ENCODE results near the gene TCIRG1. TPM values are rescaled to one million over a fixed set of nuclear protein-coding genes. Genes with fewer than 3 reads are reported as not detected.

TCIRG1 gene
- total RNA-seq, 1 experiment from 2014 or later, result 203 TPM

GRCh38 chr11:68044145-68044813 lies 5.5 kb downstream of the TCIRG1 start:
- Histone ChIP-seq H3K36me3 (ENCODE audit: low read depth, low read length) (peaks cover 7% of the 10 kb centered on the region; the same call in 1 of the 2 replicates), H3K27me3 (ENCODE audit: low read length) (no peaks in the 10 kb centered on the region), H3K9me2 (replicated peaks; ENCODE audit: low read length) (no peaks in the 10 kb centered on the region), H3K4me2 (ENCODE audit: low read length) (no peak overlapping the region), H3K79me2 (ENCODE audit: low read length) (peaks cover 26% of the 10 kb centered on the region), H3K9me3 (ENCODE audit: low read length) (no peaks in the 10 kb centered on the region), H3K9ac (ENCODE audit: low read length) (no peak overlapping the region), H2AFZ (ENCODE audit: low read length) (no peak overlapping the region), H3K4me3 (ENCODE audit: low read length) (no peak overlapping the region), H3K4me1 (ENCODE audit: insufficient read depth, low read length) (peaks cover 17% of the 10 kb centered on the region), H3K27ac (ENCODE audit: low read length) (no peak overlapping the region), H4K20me1 (ENCODE audit: low read length) (no peaks in the 10 kb centered on the region), H3F3A (ENCODE audit: low read length, unreplicated experiment) (no peaks in the 10 kb centered on the region)
- ATAC-seq (no peak), DNase-seq (no peak)
- POLR2A ChIA-PET (ENCODE audit: unreplicated experiment), result no interaction called here
- no peak for TF ChIP-seq EZH2 (IDR thresholded peaks at IDR 0.05; ENCODE audit: low read length, unreplicated experiment)
- TF ChIP-seq, protein P1, sequence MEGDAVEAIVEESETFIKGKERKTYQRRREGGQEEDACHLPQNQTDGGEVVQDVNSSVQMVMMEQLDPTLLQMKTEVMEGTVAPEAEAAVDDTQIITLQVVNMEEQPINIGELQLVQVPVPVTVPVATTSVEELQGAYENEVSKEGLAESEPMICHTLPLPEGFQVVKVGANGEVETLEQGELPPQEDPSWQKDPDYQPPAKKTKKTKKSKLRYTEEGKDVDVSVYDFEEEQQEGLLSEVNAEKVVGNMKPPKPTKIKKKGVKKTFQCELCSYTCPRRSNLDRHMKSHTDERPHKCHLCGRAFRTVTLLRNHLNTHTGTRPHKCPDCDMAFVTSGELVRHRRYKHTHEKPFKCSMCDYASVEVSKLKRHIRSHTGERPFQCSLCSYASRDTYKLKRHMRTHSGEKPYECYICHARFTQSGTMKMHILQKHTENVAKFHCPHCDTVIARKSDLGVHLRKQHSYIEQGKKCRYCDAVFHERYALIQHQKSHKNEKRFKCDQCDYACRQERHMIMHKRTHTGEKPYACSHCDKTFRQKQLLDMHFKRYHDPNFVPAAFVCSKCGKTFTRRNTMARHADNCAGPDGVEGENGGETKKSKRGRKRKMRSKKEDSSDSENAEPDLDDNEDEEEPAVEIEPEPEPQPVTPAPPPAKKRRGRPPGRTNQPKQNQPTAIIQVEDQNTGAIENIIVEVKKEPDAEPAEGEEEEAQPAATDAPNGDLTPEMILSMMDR (conservative IDR thresholded peaks at IDR 0.05; ENCODE audit: low read depth, low read length), result 0 out of 2 replicates have a peak, but pooled peaks have one; percentile 13
- no TSS peak for BruUV-seq (replicated peaks)
- CTCF ChIA-PET, result no interaction called here
- intact Hi-C loops (cut with micrococcal nuclease), result no loop called here

GRCh38 chr11:68044898-68045351 lies 6.1 kb downstream of the TCIRG1 start:
- H2AFZ ChIP-seq (ENCODE audit: low read length), result no peak overlapping the region
- DNase-seq (no peak), ATAC-seq (no peak)
- no peak for TF ChIP-seq EZH2phosphoT487 (IDR thresholded peaks at IDR 0.05; ENCODE audit: borderline replicate concordance, low read length)
- H4K20me1 ChIP-seq (ENCODE audit: low read length), result no peaks in the 10 kb centered on the region
- ChIA-PET POLR2A (ENCODE audit: unreplicated experiment) (no interaction called here), CTCF (no interaction called here)
- H3K9ac ChIP-seq (ENCODE audit: low read length), result no peak overlapping the region
- H3K79me2 ChIP-seq (ENCODE audit: low read length), result peaks cover 19% of the 10 kb centered on the region
- BruUV-seq (replicated peaks), result no TSS peak
- no peaks in the 10 kb centered on the region for H3K27me3 ChIP-seq (ENCODE audit: low read length)
- peaks cover 10% of the 10 kb centered on the region for H3K4me1 ChIP-seq (ENCODE audit: insufficient read depth, low read length)
- H3K4me3 ChIP-seq (ENCODE audit: low read length), result no peak overlapping the region
- H3F3A ChIP-seq (ENCODE audit: low read length, unreplicated experiment), result no peaks in the 10 kb centered on the region
- no peaks in the 10 kb centered on the region for H3K9me2 ChIP-seq (replicated peaks; ENCODE audit: low read length)
- no peak overlapping the region for H3K4me2 ChIP-seq (ENCODE audit: low read length)
- H3K36me3 ChIP-seq (ENCODE audit: low read depth, low read length), result peaks cover 7% of the 10 kb centered on the region; the same call in 1 of the 2 replicates
- H3K9me3 ChIP-seq (ENCODE audit: low read length), result no peaks in the 10 kb centered on the region
- intact Hi-C loops (cut with micrococcal nuclease), result no loop called here
- H3K27ac ChIP-seq (ENCODE audit: low read length), result no peak overlapping the region

DNA sequence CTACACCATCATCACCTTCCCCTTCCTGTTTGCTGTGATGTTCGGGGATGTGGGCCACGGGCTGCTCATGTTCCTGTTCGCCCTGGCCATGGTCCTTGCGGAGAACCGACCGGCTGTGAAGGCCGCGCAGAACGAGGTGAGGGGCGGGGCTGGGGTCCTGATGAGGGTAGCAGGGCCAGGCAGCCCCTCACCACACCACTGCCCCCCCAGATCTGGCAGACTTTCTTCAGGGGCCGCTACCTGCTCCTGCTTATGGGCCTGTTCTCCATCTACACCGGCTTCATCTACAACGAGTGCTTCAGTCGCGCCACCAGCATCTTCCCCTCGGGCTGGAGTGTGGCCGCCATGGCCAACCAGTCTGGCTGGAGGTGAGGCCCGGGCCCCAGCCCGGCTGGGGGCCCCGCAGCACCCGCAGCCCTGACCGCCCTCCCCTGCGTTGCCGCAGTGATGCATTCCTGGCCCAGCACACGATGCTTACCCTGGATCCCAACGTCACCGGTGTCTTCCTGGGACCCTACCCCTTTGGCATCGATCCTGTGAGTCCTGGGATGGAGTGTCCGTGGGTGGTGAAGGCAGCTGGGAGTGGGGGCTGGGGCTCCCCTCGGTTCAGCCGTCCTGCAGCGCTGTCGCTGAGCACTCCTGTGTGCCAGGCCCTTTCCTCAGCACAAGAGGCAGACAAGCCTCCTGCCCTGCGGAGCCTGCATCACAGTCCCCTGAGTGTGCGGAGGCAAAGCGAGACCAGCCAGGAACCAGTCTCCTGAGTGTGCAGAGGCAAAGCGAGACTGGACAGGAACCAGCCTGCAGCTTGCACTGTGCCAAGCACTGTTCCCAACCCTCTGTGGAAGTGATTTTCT lies 8.8 kb downstream of the TCIRG1 start:
- no peak for TF ChIP-seq EZH2 (IDR thresholded peaks at IDR 0.05; ENCODE audit: low read length, unreplicated experiment)
- TF ChIP-seq, protein P1 (conservative IDR thresholded peaks at IDR 0.05; ENCODE audit: low read depth, low read length), result no peak
- TF ChIP-seq EZH2phosphoT487 (IDR thresholded peaks at IDR 0.05; ENCODE audit: borderline replicate concordance, low read length), result no peak
- Histone ChIP-seq H3K9me2 (replicated peaks; ENCODE audit: low read length) (no peaks in the 10 kb centered on the region), H3K9me3 (ENCODE audit: low read length) (no peaks in the 10 kb centered on the region), H4K20me1 (ENCODE audit: low read length) (no peaks in the 10 kb centered on the region), H3F3A (ENCODE audit: low read length, unreplicated experiment) (no peaks in the 10 kb centered on the region), H3K9ac (ENCODE audit: low read length) (no peak overlapping the region), H3K79me2 (ENCODE audit: low read length) (no peaks in the 10 kb centered on the region), H3K36me3 (ENCODE audit: low read depth, low read length) (peaks cover 12% of the 10 kb centered on the region; the same call in 1 of the 2 replicates), H3K4me2 (ENCODE audit: low read length) (no peak overlapping the region), H3K27ac (ENCODE audit: low read length) (no peak overlapping the region), H3K27me3 (ENCODE audit: low read length) (no peaks in the 10 kb centered on the region), H2AFZ (ENCODE audit: low read length) (no peak overlapping the region), H3K4me3 (ENCODE audit: low read length) (no peak overlapping the region), H3K4me1 (ENCODE audit: insufficient read depth, low read length) (no peaks in the 10 kb centered on the region)
- DNase-seq (no peak), ATAC-seq (no peak)
- BruUV-seq (replicated peaks), result no TSS peak
- CTCF ChIA-PET, result no interaction called here
- intact Hi-C loops (cut with micrococcal nuclease), result no loop called here
- POLR2A ChIA-PET (ENCODE audit: unreplicated experiment), result no interaction called here

Data from PC-3 (cell line).